Lung microvascular endothelial cell (primary cell): Measurements from ENCODE around the gene JMJD7. TPM values are rescaled to one million over a fixed set of nuclear protein-coding genes. Genes with fewer than 3 reads are reported as not detected.

Experiments used
- DNase-seq, 2 donors: peaks; one replicate each; pipeline versions ENCODE4 v3.0.0 to v3.0.0-alpha.2; 2010; ENCODE audit warnings: low read depth in 2 of 2
- total RNA-seq: library from RNA; depleted of rRNA; stranded (reverse); fragments of >200 nt; gene quantifications from 2 replicates; pipeline ENCODE4 v1.2.1, GENCODE V29; 2014

JMJD7 gene
- total RNA-seq, 1 donor from 2014 or later = 1.8 TPM

DNA sequence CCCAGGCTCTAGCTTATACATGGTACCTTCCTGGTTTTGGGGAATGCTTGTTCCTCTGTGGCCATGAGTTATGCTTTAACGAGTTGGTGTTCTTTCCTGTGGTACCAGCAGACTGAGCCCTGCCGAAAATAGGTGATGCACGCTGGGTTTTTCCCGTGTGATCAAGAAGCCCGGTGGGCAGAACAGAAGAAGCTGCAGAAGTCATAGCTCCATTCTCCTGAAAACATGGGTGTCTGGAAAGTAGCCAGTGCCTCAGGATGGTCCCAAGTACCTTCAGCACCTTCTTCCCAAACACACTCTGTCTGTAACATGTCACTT is 28.4 kb upstream of the JMJD7 start:
- no peak for DNase-seq

DNA sequence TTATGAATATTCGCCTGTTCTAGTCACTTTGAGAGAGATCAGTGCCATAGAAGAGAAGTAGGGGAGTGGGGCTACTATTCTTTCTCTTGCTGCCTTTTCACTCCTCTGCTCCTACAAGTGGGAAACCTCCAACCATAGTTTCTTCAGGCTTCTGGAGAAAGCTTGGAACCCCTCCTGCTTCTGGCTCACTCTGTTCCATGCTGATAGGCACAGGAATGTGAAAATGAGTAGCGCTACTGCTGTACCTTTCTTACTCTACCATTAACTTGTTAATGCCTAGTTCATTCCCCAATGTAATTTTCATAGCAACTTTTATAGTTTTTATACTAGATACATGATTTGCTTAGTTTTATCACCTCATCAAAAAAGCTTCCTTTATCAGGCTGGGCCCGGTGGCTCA is 26.7 kb upstream of the JMJD7 start:
- DNase-seq = no peak

DNA sequence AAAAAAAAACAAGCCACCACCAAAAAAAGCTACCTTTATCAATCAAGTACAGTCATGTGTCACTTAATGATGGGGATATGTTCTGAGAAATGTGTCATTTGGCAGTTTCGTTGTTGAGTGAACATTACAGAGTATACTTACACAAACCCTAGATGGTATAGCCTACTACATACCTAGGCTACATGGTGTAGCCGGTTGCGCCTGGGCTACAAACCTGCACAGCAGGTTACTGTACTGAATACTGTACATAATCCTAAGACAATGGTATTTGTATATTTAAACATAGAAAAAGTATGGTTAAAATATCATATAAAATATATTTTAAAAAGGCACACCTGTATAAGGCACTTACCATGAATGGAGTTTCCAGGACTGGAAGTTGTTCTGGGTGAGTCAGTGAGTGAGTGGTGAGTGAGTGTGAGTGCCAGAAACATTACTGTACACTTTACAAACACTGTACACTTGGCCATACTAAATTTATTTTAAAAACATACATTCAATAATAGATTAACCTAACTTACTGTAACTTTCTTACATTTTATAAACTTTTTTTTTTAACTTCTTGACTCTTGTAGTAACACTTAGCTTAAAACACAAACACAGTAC is 25.9 kb upstream of the JMJD7 start:
- peak in 1 of 2 donors; percentile 33 for DNase-seq

DNA sequence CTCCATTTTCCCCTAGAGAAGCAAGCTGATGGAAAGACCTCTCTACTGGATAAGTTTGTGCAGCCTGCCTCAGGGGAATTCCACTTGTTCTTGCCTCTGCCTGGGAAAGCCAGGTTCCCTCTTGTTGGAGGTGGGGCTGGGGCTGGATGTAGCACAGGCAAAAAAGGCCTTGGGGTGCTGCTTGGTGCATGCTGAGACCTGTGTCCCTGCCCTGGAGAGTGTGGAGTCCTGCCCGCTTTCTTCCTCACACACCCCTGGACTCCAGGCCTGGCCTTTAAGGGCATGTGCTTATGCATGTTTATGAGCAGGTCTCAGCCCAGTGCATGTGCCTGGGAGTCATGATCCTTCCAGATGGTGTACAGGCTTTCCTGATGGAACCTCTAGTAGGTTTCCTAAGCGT is 23.5 kb upstream of the JMJD7 start:
- DNase-seq = peak in 1 of 2 donors; percentile 21

DNA sequence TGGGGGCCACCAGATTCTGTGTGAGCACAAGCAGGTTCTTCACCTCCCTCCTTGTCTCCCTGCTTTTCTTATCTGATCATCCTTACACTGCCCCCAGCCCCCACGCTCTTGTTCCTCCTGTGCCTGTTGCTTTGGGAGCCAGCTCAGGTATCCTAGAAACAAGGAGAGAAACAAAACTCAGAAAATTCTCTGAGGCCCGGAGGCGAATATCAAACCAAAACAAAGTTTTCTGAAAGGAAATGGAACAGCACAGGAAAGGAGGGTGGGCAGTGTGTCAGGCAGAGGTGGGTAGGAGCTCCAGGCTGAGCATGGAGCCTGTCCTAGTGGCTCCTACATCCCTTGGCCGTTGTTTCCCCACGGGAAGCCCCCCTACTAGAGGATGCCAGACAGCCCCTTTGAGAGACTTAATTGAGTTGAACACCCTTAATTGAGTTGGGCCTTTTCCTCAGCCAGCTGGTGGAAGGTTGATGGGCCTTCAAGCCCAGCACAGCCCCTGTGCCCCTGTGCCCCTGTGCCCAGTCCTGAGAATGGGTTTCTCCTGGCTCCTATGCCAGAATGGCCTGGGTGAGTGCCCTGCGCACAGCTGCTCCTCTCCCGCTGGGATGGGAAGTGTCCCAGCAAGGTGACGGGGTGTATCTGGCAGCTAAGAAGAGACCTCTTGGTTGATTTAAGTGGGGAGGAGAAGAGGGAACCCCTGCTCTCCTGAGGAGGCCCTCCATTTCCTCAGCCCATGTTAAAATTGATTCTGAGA is 22.8 kb upstream of the JMJD7 start:
- peak; percentile 49 to 59 for DNase-seq

DNA sequence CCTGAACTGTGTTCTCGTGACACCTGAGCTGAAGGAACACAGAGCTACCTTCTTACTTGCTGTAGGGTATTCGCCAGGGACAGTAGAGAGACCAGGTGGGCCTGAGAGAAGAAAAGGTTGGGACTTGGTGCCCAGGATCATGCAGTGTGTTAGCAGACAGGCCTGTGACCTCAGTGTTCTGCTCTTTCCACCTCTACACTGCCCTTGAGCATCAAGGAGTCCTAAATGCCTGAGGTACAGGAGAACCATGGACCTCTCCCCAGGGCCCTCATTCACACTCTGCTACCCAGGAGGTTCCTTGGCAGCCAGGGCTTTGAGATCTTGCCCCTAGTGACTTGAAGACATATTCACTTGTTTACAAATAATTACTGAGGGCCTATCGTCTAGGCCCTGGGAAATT is 22.2 kb upstream of the JMJD7 start:
- DNase-seq = no peak

DNA sequence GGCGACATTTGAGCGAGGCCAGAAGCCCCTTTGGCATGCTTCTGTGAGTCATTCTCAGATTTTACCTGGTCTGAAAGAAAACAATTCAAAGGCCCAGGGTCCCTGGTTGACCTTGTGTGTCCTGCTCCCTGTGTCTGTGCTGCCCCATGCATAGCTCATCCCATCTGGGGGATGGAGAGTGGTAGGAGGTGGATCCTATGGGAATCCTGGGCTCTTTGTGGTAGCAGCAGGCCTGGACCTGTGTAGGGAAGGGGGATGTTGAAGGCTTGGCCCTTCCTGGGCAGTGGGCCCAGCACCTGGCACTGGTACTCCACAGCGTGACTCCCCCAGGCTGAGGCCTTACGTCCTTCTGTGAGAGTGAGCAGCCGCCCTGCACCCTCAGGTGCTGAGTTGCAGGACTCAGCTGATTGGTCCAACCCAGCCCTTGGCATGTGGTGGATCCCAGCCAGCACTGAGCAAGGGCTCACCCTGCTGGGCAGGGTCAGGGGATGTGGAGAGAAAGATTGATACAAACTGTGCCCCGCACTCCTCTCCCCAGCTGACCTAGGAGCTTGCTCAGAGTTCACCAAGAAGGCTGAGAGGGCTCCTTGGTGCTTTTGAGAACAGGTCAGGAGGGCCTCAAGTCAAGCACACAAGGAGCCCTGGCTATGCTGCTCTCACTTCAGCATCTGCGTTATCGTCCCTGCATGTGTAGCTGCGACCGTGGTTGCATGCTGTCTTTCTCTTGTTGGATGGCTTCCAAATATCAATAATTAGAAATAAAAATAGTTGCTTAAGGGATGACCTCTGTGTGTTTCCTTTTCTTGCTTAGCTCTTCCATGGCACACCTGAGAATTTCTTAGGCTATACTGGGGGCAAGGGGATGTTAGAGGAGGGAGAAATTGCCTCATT is 21.4 kb upstream of the JMJD7 start:
- no peak for DNase-seq

DNA sequence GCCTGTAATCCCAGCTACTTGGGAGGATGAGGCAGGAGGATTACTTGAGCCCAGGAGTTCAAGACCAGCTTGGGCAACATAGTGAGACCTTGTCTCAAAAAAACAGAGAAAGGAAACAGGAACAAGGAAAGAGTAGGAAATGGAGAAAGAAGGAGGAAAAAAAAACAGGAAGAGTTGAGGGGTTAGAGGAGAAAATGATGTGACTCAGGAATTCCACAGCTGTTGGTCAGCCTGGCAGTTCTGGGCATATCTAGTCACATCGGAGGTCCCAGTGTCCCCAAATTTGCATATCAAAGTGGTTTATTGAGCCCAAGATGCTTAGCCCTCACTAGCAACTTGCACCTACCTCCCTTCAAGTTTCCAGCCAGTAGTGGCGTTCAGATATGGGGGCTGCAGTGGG is 18.8 kb upstream of the JMJD7 start:
- peak in 1 of 2 donors; percentile 25 for DNase-seq

DNA sequence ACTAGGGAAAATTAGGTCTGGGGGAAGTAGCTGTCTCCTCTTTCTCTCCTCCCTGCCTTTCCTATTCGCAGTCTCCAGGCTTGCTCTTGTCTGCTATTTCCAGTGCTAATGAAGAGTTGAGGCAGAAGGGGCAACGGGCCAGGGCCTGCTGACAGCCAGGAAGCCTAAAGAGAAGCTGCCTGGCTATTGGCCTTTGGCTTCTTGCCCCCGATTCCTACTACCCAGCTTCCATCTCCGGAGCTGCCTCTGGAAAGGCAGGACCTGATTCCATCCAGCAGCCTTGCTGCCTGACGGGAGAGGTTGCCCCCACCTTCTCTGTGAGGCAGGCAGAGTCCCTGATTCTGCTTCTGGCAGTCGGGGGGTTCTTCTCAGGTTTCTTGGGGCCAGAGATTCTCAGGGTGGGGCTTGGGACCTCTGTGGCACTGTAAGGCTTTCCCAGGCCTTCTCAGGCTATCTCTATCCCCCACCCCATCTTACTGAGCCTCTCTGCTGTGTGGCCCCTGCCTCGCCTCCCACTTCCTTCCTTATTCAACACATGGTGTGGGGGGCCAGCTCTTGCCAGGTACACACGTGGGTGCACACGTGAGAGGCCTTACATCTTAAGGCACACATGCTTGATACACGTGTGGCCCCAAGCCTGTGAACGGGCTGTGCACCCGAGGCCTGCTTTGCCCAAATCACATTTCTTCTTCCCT is 18.2 kb upstream of the JMJD7 start:
- DNase-seq = peak in 1 of 2 donors; percentile 45

DNA sequence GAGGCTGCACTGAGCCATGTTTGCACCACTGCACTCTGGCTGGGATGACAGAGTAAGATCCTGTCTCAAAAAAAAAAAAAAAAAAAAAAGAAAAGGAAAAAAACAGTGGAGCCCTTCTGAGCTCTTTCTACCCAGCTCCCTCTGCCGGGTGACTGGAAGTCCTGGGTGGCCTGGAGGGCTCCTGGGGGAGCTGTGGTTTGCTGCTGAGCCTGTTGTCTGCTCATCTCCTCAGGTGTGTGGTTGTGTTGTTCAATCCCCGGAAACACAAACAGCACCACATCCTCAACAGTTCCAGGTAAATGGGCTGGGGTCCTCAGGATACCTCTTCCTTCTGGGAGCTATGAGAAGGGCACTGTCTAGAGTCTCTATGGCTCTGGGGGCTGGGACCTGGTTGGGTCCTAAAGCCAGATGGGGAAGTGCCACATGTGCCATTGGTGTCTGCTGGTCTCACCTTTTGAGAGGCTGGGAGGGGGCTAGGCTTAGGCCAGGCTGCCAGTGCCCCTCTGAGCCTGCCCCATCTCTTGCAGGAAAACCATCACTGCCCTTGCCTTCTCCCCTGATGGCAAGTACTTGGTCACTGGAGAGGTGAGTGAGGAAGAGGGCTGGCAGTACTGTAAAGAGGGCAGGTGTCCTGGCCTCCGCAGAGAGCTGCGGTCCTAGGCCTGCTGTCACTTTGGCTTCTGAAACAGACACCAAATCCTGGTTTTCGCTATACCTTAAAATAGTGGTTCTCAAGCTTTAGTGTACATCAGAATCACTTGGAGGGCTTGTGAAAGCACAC is 17.1 kb upstream of the JMJD7 start:
- DNase-seq = no peak

DNA sequence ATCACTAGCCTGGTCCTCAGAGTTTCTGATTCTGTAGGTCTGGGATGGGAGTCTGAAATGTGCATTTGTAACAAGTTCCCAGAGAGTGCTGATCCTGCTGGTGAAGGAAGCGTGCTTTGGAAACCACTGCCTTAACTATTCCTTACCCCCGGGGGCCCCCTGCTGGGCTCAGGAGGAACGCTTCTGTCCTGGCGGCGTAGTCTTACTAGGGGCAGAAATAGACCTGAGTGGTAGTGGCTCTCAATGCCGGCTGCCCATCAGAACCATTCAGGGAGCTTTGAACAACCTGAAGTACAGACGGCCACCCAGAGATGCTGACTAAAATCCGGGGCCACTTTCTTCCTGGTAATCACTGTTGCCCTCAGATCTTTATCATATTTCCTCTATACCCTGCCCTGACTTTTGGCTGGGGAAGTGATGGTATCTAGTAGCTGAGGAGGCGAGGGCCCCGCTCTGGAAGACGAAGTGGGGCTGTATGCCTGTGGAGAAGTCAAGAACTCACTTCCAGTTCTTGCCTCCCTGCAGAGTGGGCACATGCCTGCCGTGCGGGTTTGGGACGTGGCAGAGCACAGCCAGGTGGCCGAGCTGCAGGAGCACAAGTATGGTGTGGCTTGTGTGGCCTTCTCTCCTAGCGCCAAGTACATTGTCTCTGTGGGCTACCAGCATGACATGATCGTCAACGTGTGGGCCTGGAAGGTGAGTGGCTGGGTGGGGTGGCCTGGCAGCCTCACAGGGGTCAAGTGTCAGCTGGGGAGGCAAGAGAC is 16.3 kb upstream of the JMJD7 start:
- DNase-seq = peak; percentile 88 to 90

DNA sequence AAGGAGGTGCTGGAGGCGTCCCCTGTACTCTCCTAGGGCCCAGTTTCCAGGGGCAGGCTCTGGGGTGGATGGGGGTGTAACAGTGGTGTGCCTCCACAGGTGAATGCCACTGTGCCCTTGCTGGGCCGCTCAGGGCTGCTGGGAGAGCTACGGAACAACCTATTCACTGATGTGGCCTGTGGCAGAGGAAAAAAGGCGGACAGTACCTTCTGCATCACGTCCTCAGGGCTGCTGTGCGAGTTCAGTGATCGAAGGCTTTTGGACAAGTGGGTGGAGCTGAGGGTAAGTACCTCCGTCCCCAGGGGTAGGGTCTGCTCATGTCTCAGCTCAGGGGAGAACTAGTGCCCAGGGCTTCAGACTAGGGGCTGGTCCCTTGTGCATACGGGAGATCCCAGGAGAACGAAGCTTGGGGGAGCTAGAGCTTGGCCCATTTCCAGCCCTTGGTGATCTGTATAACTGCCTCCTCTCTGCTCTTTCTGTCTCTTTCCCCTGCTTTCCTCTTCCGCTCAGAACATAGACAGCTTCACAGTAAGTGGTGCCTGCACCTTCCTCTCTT is 15.0 kb upstream of the JMJD7 start:
- no peak for DNase-seq

DNA sequence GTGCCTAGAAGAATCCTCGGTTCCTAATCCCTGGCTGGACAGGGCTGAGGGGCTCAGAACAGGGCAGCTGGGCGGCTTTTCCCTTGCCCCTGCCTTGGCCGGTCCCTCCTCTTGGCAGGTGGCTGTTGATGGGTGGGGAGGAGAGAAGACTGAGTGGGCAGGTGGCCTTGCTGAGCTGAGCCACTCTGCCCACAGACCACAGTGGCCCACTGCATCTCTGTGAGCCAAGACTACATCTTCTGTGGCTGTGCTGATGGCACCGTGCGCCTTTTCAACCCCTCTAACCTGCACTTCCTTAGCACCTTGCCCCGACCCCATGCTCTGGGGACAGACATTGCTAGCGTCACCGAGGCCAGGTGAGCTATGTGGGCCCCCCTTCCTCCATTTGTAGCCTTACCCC is 14.5 kb upstream of the JMJD7 start:
- no peak for DNase-seq

DNA sequence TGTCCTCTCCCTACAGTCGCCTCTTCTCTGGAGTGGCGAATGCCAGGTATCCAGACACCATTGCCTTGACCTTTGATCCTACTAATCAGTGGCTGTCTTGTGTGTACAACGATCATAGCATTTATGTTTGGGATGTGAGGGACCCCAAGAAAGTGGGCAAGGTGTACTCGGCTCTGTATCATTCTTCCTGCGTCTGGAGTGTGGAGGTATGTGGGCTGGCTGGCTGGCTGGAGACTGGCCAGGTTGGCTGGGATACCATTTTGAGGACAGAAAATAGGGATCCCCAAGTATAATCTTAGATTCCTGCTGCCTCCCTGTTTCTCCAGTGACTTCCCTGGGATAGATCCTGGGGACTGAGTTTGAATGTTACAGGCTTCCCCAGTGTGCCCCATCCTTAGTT is 13.4 kb upstream of the JMJD7 start:
- no peak for DNase-seq

DNA sequence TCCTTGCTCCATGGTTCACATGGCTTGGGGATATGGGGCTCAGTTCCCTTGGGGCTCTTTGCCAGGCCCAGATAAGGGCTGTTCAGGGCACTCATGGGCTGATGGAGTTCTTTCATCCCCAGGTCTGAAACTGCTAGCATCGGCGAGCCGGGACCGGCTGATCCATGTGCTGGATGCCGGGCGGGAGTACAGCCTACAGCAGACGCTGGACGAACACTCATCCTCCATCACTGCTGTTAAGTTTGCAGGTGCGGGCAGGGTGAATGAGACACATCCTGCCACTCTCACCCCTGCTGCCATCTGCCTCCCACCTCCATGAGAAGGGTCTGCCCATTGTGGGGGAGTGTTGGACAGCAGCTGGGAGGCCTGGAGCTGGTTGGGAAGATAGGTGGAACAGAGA is 11.1 kb upstream of the JMJD7 start:
- DNase-seq = no peak

DNA sequence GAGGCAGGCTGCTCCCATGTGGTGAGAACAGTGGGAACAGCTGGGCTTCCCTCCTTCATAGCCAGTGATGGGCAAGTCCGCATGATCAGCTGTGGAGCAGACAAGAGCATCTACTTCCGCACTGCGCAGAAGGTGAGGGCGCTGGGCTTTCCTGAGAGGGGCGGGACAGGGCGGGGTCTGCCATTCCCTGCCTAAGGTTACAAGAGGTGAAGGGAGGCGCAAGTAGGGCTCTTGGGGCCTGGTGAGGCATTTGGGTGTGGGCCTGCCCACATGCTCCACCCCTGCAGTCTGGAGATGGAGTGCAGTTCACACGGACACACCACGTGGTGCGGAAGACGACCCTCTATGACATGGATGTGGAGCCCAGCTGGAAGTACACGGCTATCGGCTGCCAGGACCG is 10.6 kb upstream of the JMJD7 start:
- no peak for DNase-seq

DNA sequence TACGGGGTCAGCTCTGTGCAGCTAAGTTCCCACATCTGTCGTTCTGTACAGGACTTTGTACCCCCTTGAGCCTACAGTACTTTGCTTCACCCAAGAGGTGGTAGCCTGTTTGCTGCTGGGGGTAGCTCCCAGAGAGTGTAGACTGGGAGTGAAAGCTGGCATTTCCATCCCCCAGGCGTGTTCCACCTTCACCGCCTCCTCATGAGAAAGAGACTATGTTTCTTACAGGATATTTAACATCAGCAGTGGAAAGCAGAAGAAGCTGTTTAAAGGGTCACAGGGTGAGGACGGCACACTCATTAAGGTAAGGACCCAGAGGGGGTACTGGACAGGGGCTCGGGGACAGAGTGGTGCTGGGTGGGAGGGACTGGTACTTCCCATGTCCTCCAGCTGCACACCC is 10.1 kb upstream of the JMJD7 start:
- DNase-seq = no peak

DNA sequence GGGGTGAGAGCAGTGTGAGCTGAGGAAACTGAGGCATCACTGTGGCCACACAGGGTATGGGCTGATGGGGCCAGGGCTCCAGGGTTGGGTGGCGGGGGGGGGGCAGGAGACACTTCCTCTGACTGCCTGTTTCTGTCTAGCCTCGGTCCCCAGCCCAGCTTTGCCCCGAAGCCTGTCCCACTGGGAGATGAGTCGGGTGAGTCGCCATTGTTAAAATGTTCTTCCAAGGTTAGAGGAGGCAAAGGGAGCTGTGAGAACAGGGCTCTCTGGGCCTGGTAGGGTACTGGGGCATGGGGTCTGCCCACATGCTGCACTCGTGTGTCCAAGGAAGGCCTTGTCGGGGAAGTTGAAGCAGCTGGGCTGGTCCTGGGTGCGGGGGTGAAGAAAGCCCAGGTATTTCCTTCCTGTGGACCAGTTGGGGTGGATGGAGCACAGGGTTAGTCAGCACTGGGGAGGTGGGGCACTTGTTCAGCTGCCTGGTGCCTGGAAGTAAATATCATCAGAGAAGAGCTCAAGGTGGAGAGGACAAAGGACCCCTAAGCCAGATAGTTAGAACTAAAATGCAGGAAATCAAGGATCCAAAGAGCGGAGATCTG is 8.3 kb upstream of the JMJD7 start:
- no peak for DNase-seq

DNA sequence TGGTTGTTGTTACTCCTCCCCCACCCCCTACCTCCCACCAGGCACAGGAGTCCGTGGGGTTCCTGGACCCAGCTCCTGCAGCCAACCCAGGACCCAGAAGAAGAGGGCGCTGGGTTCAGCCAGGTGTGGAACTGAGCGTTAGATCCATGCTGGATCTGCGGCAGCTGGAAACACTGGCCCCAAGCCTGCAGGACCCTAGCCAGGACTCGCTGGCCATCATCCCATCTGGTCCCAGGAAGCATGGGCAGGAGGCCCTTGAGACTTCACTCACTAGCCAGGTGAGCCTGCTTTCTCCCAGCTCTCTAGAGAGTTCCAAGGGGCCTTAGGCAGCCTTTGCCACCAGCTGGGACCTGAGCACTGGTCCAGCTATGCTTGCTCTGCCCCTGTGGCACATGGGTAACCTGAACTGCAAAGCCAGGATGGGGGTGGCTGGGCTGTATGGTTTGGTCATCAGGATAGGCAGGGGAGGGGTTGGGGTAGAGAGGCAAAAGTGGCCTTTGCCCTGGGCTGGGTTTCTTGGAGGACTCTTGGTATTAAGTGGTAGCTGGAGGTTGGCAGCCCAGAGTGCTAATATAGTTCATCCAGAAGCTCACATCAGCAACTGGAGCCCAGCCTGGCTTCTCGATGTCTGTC is 7.0 kb upstream of the JMJD7 start:
- DNase-seq = no peak
